ENCODE measurements around the gene SLC3A2. TPM values are rescaled to one million over a fixed set of nuclear protein-coding genes. Genes with fewer than 3 reads are reported as not detected.

Gene SLC3A2
- total and polyA plus RNA-seq, 7 experiments from 2014 or later: 118 to 239 (median 189) TPM

DNA sequence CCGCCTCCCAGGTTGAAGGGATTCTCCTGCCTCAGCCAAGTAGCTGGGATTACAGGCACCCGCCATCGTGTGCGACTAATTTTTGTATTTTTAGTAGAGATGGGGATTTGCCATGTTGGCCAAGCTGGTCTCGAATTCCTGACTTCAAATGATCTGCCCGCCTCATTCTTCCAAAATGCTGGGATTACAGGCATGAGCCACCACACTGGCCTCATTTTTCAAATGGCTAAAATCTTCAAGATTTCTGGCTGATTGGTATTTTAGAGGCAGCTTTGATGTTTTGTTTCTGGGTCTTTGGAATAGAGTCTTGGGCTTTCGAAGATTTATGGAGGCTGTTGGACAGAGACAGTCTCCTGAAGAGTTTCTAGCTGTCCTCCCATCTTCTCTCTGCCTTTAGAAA, 5.8 kb upstream of the SLC3A2 start:
- Mint-ChIP-seq H3K36me3 (peaks cover 0 to 3% (median 0%) of the 10 kb centered on the region in 5 donors), H3K9me3 (no peaks in the 10 kb centered on the region), H3K4me1 (peaks cover 4 to 7% (median 5%) of the 10 kb centered on the region in 7 donors), H3K27ac (no peak overlapping the region), H3K27me3 (no peaks in the 10 kb centered on the region), H3K4me3 (no peak overlapping the region)
- intact Hi-C loops (cut with micrococcal nuclease): no loop called here
- H3K9me3 ChIP-seq (ENCODE audit: control insufficient read depth in 2 of 3, low read length in 3 of 3): no peaks in the 10 kb centered on the region
- no peaks in the 10 kb centered on the region for H3K27me3 ChIP-seq (ENCODE audit: control insufficient read depth in 2 of 2, insufficient read depth in 2 of 2, low read length in 2 of 2)
- no peak overlapping the region for H3K27ac ChIP-seq (ENCODE audit: low read depth, low read length)
- peaks cover 4 to 5% of the 10 kb centered on the region in 2 donors for H3K4me1 ChIP-seq (ENCODE audit: control insufficient read depth in 2 of 2, insufficient read depth in 2 of 2, low read length in 2 of 2)
- H3K36me3 ChIP-seq (ENCODE audit: control insufficient read depth in 2 of 3, insufficient read depth in 3 of 3, low read length in 3 of 3): no peaks in the 10 kb centered on the region
- no peak for DNase-seq
- ChIA-PET CTCF (interaction anchor here (1.2 kb wide), 1 partner anchor 88 kb away, joined by 3 read pairs; the partner anchor contains the start of gene TMEM179B), POLR2A (interaction anchor here (1.1 to 2.4 kb wide), 4 partner anchors 18 to 284 kb away, joined by 3 to 9 read pairs (median 4); partner anchors contain the start of genes TUT1 and ZBTB3)
- ATAC-seq: no peak
- H3K4me3 ChIP-seq (ENCODE audit: low read length): no peak overlapping the region

DNA sequence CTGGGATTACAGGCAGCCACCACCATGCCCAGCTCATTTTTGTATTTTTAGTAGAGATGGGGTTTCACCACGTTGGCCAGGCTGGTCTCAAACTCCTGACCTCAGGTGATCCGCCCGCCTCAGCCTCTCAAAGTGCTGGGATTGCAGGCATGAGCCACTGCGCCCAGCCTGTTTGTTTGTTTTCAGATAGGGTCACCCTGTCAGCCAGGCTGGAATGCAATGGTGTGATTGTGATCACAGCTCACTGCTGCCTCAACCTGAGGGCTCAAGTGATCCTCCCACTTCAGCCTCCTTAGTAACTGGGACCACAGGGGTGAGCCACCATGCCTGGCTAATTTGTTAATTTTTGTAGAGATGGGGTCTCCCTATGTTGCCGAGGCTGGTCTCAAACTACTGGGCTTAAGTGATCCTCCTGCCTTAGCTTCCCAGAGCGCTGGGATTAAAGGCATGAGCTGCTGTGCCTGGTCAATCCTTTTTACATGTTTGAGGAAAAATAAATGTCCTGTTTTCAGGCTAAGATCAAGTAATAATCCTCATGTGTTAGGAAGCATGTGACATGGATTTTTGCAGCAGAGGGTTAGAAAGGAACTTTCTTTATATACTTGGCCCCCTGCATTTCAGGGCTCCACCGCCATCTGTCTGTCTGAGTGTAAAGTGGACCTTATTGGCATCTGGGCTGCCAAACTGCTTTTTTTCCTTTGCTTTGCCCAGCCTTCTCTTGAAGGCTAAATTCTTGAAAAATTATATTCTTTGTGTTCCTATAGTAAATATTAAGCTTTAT, 4.8 kb upstream of the SLC3A2 start:
- Histone ChIP-seq H3K4me3 (ENCODE audit: low read length) (no peak overlapping the region), H3K27ac (ENCODE audit: low read depth, low read length) (no peak overlapping the region), H3K4me1 (ENCODE audit: control insufficient read depth in 2 of 2, insufficient read depth in 2 of 2, low read length in 2 of 2) (peaks cover 9 to 11% of the 10 kb centered on the region in 2 donors), H3K36me3 (ENCODE audit: control insufficient read depth in 2 of 3, insufficient read depth in 3 of 3, low read length in 3 of 3) (peaks cover 0 to 2% (median 0%) of the 10 kb centered on the region in 3 experiments), H3K27me3 (ENCODE audit: control insufficient read depth in 2 of 2, insufficient read depth in 2 of 2, low read length in 2 of 2) (no peaks in the 10 kb centered on the region), H3K9me3 (ENCODE audit: control insufficient read depth in 2 of 3, low read length in 3 of 3) (no peaks in the 10 kb centered on the region)
- no peak overlapping the region for H3K4me3 Mint-ChIP-seq
- H3K9me3 Mint-ChIP-seq: no peaks in the 10 kb centered on the region
- H3K4me1 Mint-ChIP-seq: peaks cover 8 to 16% (median 14%) of the 10 kb centered on the region in 7 donors
- peaks cover 0 to 3% (median 0%) of the 10 kb centered on the region in 5 donors for H3K36me3 Mint-ChIP-seq
- H3K27ac Mint-ChIP-seq: no peak overlapping the region
- intact Hi-C loops (cut with micrococcal nuclease): no loop called here
- no peak for DNase-seq
- ATAC-seq: no peak
- H3K27me3 Mint-ChIP-seq: peaks cover 0 to 2% (median 0%) of the 10 kb centered on the region in 5 donors
- CTCF ChIA-PET: interaction anchor here (0.6 to 1.2 kb wide), 2 partner anchors 10 to 89 kb away, joined by 3 read pairs; partner anchors contain the start of gene TMEM179B
- POLR2A ChIA-PET: interaction anchor here (0.5 to 2.4 kb wide), 6 partner anchors 19 to 293 kb away, joined by 3 to 9 read pairs (median 4); partner anchors contain the start of genes HNRNPUL2, NXF1 and ZBTB3

- peaks cover 10 to 23% (median 16%) of the 10 kb centered on the region in 7 donors for H3K4me1 Mint-ChIP-seq
- no peaks in the 10 kb centered on the region for H3K9me3 Mint-ChIP-seq
- Histone ChIP-seq H3K36me3 (ENCODE audit: control insufficient read depth in 2 of 3, insufficient read depth in 3 of 3, low read length in 3 of 3) (peaks cover 0 to 6% (median 0%) of the 10 kb centered on the region in 3 experiments), H3K4me1 (ENCODE audit: control insufficient read depth in 2 of 2, insufficient read depth in 2 of 2, low read length in 2 of 2) (peaks cover 9 to 11% of the 10 kb centered on the region in 2 donors), H3K9me3 (ENCODE audit: control insufficient read depth in 2 of 3, low read length in 3 of 3) (no peaks in the 10 kb centered on the region), H3K27ac (ENCODE audit: low read depth, low read length) (no peak overlapping the region), H3K4me3 (ENCODE audit: low read length) (no peak overlapping the region), H3K27me3 (ENCODE audit: control insufficient read depth in 2 of 2, insufficient read depth in 2 of 2, low read length in 2 of 2) (no peaks in the 10 kb centered on the region)
- peaks cover 0 to 6% (median 0%) of the 10 kb centered on the region in 5 donors for H3K36me3 Mint-ChIP-seq
- no peak for DNase-seq
- no peak overlapping the region for H3K4me3 Mint-ChIP-seq
- ChIA-PET POLR2A (interaction anchor here (1.4 to 2.4 kb wide), 2 partner anchors 20 to 150 kb away, joined by 3 to 9 read pairs; partner anchors contain the start of gene HNRNPUL2), CTCF (interaction anchor here (0.6 kb wide), 1 partner anchor 11 kb away, joined by 3 read pairs; no protein-coding TSS in a partner anchor)
- no peak for ATAC-seq
- intact Hi-C loops (cut with micrococcal nuclease): no loop called here
- peaks cover 0 to 4% (median 0%) of the 10 kb centered on the region in 5 donors for H3K27me3 Mint-ChIP-seq
- peak overlapping the region in 2 of 9 donors; percentile 39 to 73 for H3K27ac Mint-ChIP-seq
Measured at GRCh38 chr11:62876712-62877111, 4.0 kb upstream of the SLC3A2 start.

- ChIA-PET POLR2A (interaction anchor here (0.6 to 5.1 kb wide), 10 partner anchors 13 to 1296 kb away, joined by 3 to 99 read pairs (median 17); partner anchors contain the start of genes POLR2G, TAF6L, TMEM179B and UBXN1), CTCF (interaction anchor here (0.5 to 3.0 kb wide), 2 partner anchors 92 to 205 kb away, joined by 5 to 15 read pairs; partner anchors contain the start of gene TMEM179B)
- no peaks in the 10 kb centered on the region for H3K9me3 Mint-ChIP-seq
- ATAC-seq: no peak
- Histone ChIP-seq H3K27ac (ENCODE audit: low read depth, low read length) (peak overlapping the region; percentile 94), H3K4me1 (ENCODE audit: control insufficient read depth in 2 of 2, insufficient read depth in 2 of 2, low read length in 2 of 2) (peaks cover 34 to 35% of the 10 kb centered on the region in 2 donors), H3K4me3 (ENCODE audit: low read length) (no peak overlapping the region), H3K9me3 (ENCODE audit: control insufficient read depth in 2 of 3, low read length in 3 of 3) (no peaks in the 10 kb centered on the region), H3K36me3 (ENCODE audit: control insufficient read depth in 2 of 3, insufficient read depth in 3 of 3, low read length in 3 of 3) (peaks cover 6 to 25% (median 20%) of the 10 kb centered on the region in 3 experiments), H3K27me3 (ENCODE audit: control insufficient read depth in 2 of 2, insufficient read depth in 2 of 2, low read length in 2 of 2) (no peaks in the 10 kb centered on the region)
- peaks cover 5 to 31% (median 20%) of the 10 kb centered on the region in 5 donors for H3K36me3 Mint-ChIP-seq
- DNase-seq: no peak
- peak overlapping the region in 8 of 9 donors; percentile 28 to 100 (median 99) for H3K27ac Mint-ChIP-seq
- peaks cover 30 to 50% (median 43%) of the 10 kb centered on the region in 7 donors for H3K4me1 Mint-ChIP-seq
- intact Hi-C loops (cut with micrococcal nuclease): no loop called here
- H3K27me3 Mint-ChIP-seq: peaks cover 0 to 4% (median 0%) of the 10 kb centered on the region in 5 donors
- peak overlapping the region; percentile 98 to 100 (median 100) for H3K4me3 Mint-ChIP-seq
Measured at GRCh38 chr11:62879235-62879978, 1.3 kb upstream of the SLC3A2 start.

DNA sequence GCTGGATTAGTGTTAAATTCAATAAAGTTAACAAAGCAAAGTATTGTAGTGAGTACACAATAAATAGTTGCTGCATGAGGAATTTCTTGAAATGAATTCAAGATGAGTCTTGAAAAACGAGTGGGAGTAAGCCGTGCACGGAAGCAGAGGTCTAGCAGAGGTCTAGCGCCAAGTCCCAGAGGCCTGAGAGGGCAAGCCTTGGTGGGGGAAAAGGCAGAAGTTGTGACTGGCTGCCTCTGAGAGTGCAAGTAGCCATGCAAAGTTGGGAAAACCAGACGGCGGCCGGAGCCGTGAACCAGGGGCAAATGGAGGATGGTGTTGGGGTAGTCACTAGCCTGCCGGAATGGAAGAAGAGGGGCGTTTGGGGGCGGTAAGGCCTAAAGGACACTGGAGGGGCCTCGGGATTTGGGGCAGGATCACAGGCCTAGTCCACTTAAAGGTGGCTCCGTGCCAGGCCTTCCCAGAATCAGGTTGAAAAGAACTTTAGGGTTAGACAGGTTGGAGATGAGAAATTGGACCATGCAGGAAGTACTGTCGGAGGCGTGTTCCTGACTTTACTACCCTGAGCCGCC, 379 bp upstream of the SLC3A2 start:
- H3K9me3 ChIP-seq (ENCODE audit: control insufficient read depth in 2 of 3, low read length in 3 of 3): no peaks in the 10 kb centered on the region

More for the DNA sequence above, 379 bp upstream of the SLC3A2 start:
- Mint-ChIP-seq H3K36me3 (peaks cover 5 to 36% (median 25%) of the 10 kb centered on the region in 5 donors), H3K4me3 (peak overlapping the region; percentile 98 to 100 (median 100)), H3K27ac (peak overlapping the region; percentile 98 to 100 (median 99)), H3K27me3 (peaks cover 0 to 4% (median 0%) of the 10 kb centered on the region in 5 donors), H3K9me3 (no peaks in the 10 kb centered on the region), H3K4me1 (peaks cover 33 to 55% (median 48%) of the 10 kb centered on the region in 7 donors)
- Histone ChIP-seq H3K27me3 (ENCODE audit: control insufficient read depth in 2 of 2, insufficient read depth in 2 of 2, low read length in 2 of 2) (no peaks in the 10 kb centered on the region), H3K4me3 (ENCODE audit: low read length) (peak overlapping the region; percentile 97), H3K27ac (ENCODE audit: low read depth, low read length) (peak overlapping the region; percentile 94), H3K36me3 (ENCODE audit: control insufficient read depth in 2 of 3, insufficient read depth in 3 of 3, low read length in 3 of 3) (peaks cover 10 to 34% (median 25%) of the 10 kb centered on the region in 3 experiments), H3K4me1 (ENCODE audit: control insufficient read depth in 2 of 2, insufficient read depth in 2 of 2, low read length in 2 of 2) (peaks cover 34 to 35% of the 10 kb centered on the region in 2 donors)
- DNase-seq: peak in 2 of 9 donors; percentile 28 to 61
- intact Hi-C loops (cut with micrococcal nuclease): loop anchor here (1.0 to 5.0 kb wide), 10 partner anchors 24 to 802 kb away; partner anchors contain the start of genes EEF1G (in 1 of the 2), INCENP (in 1 of the 2), RTN3 (in 1 of the 2) and UBXN1 (in 1 of the 2)
- CTCF ChIA-PET: interaction anchor here (0.6 to 3.0 kb wide), 4 partner anchors 24 to 292 kb away, joined by 3 to 15 read pairs (median 4); partner anchors contain the start of gene TMEM179B
- no peak for ATAC-seq
- POLR2A ChIA-PET: interaction anchor here (0.5 to 5.1 kb wide), 29 partner anchors 8 to 1437 kb away, joined by 3 to 99 read pairs (median 9); partner anchors contain the start of genes HNRNPUL2, MTA2, NXF1 and POLR2G
